Kidney (tissue), 14 donors: ENCODE results near the gene SLC48A1. TPM values are rescaled to one million over a fixed set of nuclear protein-coding genes. Genes with fewer than 3 reads are reported as not detected.
A peak's percentile ranks its signal among the peaks of the same experiment; 100 is the strongest.

Experiments used
- DNase-seq, 5 donors: peaks; one replicate each; pipeline ENCODE4 v3.0.0-alpha.2; 2013 to 2020
- FAIRE-seq: peaks from 2 replicates; lab custom pipeline; 2012; peaks lifted over from hg19 to GRCh38; lab: Jason Lieb, UNC
- H3K27ac ChIP-seq, 2 donors: one replicate each; pipeline ENCODE4 v1.7.0; 2013; ENCODE audit warnings: low read depth in 2 of 2, low read length in 2 of 2, inconsistent platforms in 1 of 2
- H3K27me3 ChIP-seq: one replicate; pipeline ENCODE4 v1.7.1; 2013; ENCODE audit warnings: low read length, inconsistent platforms; ENCODE audit not compliant: control insufficient read depth, insufficient read depth
- H3K36me3 ChIP-seq, 3 donors: one replicate each; pipeline versions ENCODE4 v1.7.0 to v1.7.1; 2013; ENCODE audit warnings: low read length in 3 of 3, control low read depth in 1 of 3, inconsistent platforms in 1 of 3; ENCODE audit not compliant: insufficient read depth in 3 of 3, control insufficient read depth in 2 of 3
- H3K4me1 ChIP-seq, 3 donors: one replicate each; pipeline versions ENCODE4 v1.7.0 to v1.7.1; 2013; ENCODE audit warnings: low read length in 3 of 3, inconsistent platforms in 1 of 3, low read depth in 1 of 3; ENCODE audit not compliant: control insufficient read depth in 2 of 3, insufficient read depth in 2 of 3
- H3K4me3 ChIP-seq, 3 donors: one replicate each; pipeline versions ENCODE4 v1.7.0 to v1.8.1; 2013; ENCODE audit warnings: low read length in 3 of 3, control low read depth in 1 of 3, inconsistent platforms in 1 of 3
- H3K9ac ChIP-seq, 3 donors: one replicate each; pipeline versions ENCODE4 v1.7.0 to v1.7.1; 2013; ENCODE audit warnings: low read length in 3 of 3, control low read depth in 1 of 3, inconsistent platforms in 1 of 3
- H3K9me3 ChIP-seq, 3 donors: one replicate each; pipeline versions ENCODE4 v1.7.0 to v1.7.1; 2013; ENCODE audit warnings: low read length in 3 of 3, control low read depth in 1 of 3, inconsistent platforms in 1 of 3; ENCODE audit not compliant: control insufficient read depth in 2 of 3, insufficient read depth in 1 of 3
- CTCF ChIP-seq: IDR thresholded peaks from 3 replicates; pipeline ENCODE4 v1.5.1; 2012; ENCODE audit warnings: mild to moderate bottlenecking, moderate library complexity, borderline replicate concordance; ENCODE audit not compliant: insufficient read depth; ENCODE audit errors: extremely low read depth
- intact Hi-C: fragments of 100-400 bp; cut with DNase I; formaldehyde crosslinking; loops from one replicate; pipeline ENCODE4 v1.11.1; 2022
- polyA plus RNA-seq: library from polyadenylated mRNA; stranded (reverse); fragments of 350-450 nt; fragmentation: Illumina TruSeq; extraction: RNeasy Lipid Tissue Mini Kit (QIAGEN cat#74804); gene quantifications from one replicate; pipeline ENCODE4 v1.2.3, GENCODE V29; 2014; ENCODE audit warnings: low read depth, low replicate concordance; ENCODE audit not compliant: insufficient read depth
- total RNA-seq: library from RNA; stranded (reverse); fragmentation: NEBNext Ultra II Directional; extraction: Animal tissue kit (Norgen Biotek cat#: 25700); gene quantifications from one replicate; pipeline ENCODE4 v1.2.1, GENCODE V29; 2021
- donor health status: control.
- donor health status: control.
- donor health status: control.
- donor health status: control.
- donor health status: control.
- donor health status: DM: yes; HTN: yes; CAD: no.
- donor health status: Normal renal cell carcinoma (clear cell type).

SLC48A1 gene
- total and polyA plus RNA-seq, 2 donors from 2014 or later = 56.9 to 69.9 TPM

- Histone ChIP-seq H3K4me3 (no peak overlapping the region), H3K36me3 (peaks cover 2 to 17% (median 7%) of the 10 kb centered on the region in 3 donors), H3K4me1 (peaks cover 0 to 2% (median 0%) of the 10 kb centered on the region in 3 donors), H3K27me3 (no peaks in the 10 kb centered on the region), H3K9me3 (no peaks in the 10 kb centered on the region), H3K9ac (no peak overlapping the region), H3K27ac (no peak overlapping the region)
- FAIRE-seq (no peak), DNase-seq (peak in 1 of 5 donors; percentile 61)
- intact Hi-C loops = no loop called here
- no peak for TF ChIP-seq CTCF
Observed at GRCh38 chr12:47743311-47743860, 29.7 kb upstream of the SLC48A1 start.

DNA sequence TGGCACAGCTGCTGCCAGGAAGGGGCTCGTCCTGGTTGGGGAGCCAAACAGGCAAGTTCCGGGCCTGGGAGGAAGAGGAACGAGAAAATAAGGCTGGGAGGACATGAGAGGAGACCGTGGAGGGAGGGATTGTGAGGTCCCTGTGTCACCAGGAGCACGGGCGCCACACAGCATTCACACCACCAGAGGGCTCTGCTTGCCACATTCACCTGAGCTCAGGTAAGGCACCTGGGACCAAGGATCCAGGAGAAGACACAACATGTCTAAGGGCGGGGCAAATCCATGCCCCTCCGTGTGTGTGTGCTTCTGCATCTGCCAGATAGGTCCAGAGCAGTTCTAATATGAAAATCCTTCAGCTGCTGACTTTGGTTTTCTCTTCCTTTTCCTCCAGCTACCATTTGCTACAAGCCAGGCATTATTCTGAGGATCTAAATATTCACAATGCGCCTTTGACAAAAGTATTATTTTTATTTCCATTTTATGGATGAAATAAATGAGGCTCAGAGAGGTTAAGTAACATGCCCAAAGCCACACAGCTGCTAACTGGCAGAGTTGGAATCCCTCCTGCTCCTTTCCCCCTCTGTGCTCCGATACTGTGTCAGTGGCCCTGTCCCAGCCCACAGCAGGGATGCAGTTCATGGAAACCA, 28.9 kb upstream of the SLC48A1 start:
- Histone ChIP-seq H3K27ac (no peak overlapping the region), H3K36me3 (peaks cover 2 to 15% (median 11%) of the 10 kb centered on the region in 3 donors), H3K4me3 (no peak overlapping the region), H3K9ac (no peak overlapping the region), H3K4me1 (peaks cover 0 to 2% (median 0%) of the 10 kb centered on the region in 3 donors), H3K27me3 (no peaks in the 10 kb centered on the region), H3K9me3 (no peaks in the 10 kb centered on the region)
- intact Hi-C loops = no loop called here
- DNase-seq = peak in 4 of 5 donors; percentile 56 to 81 (median 70)
- no peak for FAIRE-seq
- TF ChIP-seq CTCF = peak; percentile 71

DNA sequence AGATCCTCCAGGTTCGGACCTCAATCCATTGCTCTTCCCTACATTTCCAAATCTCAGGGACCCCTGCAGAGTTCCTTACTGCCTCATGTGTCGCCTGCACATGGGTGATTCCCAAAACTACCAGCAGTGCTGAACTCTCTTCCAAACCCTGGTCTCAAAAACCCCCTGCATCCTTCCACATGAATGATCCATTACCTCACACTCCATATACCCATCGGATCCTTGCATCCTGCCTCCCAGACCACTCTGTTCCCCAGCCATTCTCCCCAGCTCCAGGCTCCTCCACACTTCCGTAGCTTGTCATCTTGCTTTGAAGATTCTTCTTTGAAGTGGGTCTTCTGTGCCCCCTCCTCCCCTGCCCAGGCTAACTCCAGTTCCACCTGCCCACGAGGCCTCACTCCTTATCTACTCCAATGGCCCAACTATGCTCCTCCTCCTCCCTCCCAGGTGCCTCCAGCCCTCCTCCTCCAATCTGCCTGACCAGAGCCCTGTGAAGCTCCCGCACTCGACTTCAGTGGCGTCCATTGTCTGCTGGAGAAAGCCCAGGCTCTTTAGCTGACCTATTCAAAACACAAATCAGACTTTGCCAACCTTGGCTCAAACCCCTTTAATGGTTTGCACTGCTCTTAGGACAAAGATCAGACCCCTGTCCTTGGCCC, 28.1 kb upstream of the SLC48A1 start:
- TF ChIP-seq CTCF = no peak
- DNase-seq (no peak), FAIRE-seq (no peak)
- no peaks in the 10 kb centered on the region for H3K9me3 ChIP-seq
- H3K36me3 ChIP-seq = peaks cover 2 to 17% (median 17%) of the 10 kb centered on the region in 3 donors
- H3K4me1 ChIP-seq = no peaks in the 10 kb centered on the region
- intact Hi-C loops = no loop called here
- H3K27me3 ChIP-seq = no peaks in the 10 kb centered on the region
- H3K9ac ChIP-seq = no peak overlapping the region
- H3K4me3 ChIP-seq = no peak overlapping the region
- no peak overlapping the region for H3K27ac ChIP-seq
